EL (cell line): ENCODE measurements around the gene PPARD.
"Not testable (repeated sequence)": the region's sequence is repeated elsewhere in the genome, so short reads cannot be mapped to it uniquely, and the experiment has no call there.

Experiments used
- DNase-seq: peaks from one replicate; pipeline ENCODE4 v3.0.0-alpha.2; 2016

Gene PPARD

DNA sequence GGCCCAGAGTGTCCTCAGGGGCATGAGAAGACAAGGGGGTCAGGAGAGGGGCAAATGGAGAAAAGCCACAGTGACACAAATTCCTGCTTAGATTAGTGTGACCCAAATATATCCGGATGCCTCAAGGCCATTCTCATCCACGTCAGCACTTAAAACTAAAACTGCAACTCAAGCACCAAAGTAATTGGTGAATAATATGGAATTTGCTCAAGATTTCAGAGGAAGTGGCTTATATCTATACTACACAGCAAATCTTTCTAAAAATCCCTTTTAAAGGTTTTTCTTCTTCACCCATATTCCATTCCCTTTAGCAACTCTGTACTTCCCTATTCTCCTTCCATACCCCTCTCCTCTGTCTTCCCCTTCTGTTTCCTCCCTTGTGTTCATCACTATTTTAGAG, 29.6 kb upstream of the PPARD start:
- DNase-seq, result no peak

DNA sequence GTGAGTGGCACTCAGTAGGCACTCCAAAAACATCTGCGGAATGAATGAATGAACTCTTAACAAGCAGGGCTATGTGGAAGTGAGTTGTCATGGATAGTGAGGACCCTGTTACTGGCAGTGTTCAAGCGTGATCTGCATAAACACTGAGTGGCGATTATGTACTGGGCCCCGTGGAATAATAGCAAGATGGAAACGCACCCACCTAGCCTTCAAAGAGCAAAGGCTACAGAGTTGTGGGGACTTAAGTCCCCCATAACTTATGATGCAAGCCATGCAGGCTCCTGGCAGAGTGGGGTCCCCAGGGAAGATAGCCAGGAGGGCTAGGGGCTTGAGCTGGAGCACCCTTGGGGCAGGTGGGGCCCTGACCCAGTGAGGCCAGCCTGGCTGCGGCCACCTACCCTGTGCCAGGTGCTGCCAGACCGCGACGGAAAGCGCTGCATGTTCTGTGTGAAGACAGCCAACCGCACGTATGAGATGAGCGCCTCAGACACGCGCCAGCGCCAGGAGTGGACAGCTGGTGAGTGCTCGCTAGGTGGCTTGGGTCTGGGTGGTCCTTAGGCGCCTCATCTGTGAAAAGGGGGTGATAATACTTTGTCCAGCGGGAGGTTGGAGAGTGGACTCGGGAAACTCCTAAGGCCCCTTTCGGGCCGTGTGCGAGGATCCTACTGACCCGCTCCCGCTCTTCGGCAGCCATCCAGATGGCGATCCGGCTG, 24.7 kb upstream of the PPARD start:
- DNase-seq, result no peak

DNA sequence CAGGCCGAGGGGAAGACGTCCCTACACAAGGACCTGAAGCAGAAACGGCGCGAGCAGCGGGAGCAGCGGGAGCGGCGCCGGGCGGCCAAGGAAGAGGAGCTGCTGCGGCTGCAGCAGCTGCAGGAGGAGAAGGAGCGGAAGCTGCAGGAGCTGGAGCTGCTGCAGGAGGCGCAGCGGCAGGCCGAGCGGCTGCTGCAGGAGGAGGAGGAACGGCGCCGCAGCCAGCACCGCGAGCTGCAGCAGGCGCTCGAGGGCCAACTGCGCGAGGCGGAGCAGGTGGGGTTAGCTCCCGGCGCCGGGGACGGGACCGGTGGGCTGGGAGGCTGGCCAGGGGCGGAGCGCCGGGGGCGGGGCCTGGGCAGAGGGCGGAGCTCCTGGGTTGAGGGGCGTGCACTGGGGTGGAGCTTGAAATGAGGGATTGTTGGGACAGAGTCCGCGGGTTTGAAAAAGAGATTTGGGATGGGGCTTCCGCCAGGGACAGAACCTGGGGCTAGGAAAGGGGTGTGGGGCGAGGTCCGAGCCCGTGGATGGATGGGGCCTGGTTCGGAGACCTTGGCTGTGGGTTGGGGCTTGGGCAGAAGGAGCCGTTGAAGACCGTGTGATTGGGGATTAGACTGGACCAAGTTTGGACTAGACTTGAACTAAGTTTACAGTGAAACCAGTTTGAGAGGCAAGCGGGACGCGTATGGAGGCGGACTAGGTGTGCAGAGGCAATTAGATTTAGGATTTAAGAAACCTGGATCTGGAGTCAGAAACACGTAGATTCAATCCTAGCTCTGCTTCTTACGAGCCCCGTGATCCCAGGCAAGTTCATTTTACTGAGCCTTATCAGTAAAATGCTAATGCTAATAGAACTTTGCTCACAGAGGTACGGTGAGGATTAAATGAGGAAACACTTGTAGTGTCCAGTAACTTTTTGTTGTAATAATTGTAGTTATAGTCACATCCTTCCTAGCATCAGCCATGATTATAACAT, 23.9 kb upstream of the PPARD start:
- peak; percentile 87 for DNase-seq

DNA sequence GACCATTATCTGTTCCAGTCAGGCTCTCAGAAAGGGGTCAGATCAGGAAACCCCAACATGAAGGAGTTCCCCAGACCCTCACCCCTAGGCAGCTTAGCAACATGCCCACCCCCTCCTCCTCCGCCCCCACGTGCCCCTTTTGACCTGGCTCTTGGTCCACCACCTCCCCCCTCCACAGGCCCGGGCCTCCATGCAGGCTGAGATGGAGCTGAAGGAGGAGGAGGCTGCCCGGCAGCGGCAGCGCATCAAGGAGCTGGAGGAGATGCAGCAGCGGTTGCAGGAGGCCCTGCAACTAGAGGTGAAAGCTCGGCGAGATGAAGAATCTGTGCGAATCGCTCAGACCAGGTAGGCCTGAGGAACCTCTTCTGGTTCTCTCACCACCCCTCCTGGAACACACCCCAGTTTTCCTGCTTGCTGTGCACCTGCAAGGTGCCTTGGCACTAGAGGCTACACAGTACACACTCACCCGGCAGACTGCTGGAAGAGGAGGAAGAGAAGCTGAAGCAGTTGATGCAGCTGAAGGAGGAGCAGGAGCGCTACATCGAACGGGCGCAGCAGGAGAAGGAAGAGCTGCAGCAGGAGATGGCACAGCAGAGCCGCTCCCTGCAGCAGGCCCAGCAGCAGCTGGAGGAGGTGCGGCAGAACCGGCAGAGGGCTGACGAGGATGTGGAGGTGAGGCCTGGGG, 22.9 kb upstream of the PPARD start:
- no peak for DNase-seq

DNA sequence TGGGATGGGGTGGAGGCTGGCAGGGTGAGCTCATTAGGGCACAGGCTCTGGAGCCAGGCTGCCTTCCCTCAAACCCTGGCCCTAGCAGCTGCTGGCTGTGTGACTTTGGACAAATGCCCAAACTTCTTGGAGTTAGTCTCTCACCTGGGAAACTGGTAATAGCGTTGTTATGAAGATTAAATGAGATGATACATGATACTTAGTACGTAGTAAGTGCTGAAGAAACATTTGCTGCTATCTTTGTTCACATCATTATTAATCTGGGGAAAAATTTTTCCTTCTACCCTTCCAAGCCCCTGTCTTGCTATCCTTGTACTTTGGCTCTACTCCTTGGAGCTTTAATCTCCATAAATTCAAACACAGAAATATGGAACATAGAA, 22.3 kb upstream of the PPARD start:
- no peak for DNase-seq

DNA sequence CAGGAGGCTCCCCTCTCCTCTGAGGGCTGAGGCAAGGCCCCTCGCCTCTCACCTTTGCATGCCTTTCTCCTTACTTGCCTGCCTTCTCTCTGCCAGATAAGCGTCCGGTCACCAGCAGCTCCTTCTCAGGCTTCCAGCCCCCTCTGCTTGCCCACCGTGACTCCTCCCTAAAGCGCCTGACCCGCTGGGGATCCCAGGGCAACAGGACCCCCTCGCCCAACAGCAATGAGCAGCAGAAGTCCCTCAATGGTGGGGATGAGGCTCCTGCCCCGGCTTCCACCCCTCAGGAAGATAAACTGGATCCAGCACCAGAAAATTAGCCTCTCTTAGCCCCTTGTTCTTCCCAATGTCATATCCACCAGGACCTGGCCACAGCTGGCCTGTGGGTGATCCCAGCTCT, 21.3 kb upstream of the PPARD start:
- DNase-seq, result no peak

DNA sequence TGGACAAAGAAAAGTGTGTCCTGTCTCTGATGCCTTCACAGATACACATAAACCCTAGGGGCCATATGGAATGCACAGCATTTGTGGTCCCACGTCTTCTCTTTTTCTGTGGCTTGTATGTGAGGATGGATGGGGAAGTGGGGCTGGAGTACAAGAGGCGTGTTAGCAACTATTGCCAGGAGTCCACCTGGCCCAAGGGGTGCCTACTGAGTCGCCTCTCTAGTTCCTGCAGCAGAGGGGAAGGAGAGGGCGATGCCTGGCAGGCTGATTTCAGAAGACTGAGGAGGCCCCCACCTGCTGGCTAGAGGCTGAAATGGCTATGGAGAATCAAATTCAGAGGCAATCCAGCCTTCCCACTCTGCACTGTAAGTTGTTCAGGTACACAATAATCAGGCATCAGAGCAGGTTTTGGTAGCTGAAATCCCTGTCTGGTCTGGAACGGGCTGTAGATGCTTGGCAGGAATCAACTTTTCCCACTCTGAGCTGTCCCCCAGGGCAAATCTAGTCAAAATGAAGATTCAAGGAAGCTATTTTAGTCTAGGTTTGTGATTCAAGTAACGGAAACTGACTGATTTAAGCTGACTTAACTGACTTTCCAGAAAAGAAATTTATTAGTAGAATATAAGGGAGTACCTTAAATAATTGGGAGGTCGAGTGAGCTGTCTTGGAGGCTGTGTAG, 14.9 kb upstream of the PPARD start:
- peak; percentile 61 for DNase-seq

DNA sequence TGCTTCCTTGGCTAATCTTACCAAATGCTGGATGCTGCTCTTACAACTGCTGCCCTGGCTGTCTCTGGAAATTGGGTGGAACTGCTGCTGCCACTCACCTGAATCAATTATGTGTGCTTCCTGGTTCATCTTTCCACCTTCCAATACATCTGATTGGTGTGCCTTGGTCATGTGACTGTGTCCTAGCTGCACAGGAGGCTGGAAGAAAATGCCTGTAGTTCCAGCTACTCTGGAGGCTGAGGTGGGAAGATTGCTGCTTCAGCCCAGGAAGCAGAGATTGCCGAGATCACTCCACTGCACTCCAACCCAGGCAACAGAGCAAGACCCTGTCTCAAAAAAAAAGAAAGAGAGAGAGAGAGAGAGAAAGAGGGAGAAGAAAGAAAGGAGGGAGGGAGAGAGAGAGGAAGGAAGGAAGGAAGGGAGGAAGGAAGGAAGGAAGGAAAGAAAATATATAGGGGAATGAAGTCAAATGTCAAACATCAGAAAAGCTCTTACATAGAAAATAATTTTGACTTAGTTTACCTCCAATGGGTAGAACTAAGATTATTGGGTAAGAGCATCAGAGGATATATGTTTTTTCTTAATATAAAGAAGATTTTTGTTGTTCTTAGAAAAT, 14.1 kb upstream of the PPARD start:
- no peak for DNase-seq

DNA sequence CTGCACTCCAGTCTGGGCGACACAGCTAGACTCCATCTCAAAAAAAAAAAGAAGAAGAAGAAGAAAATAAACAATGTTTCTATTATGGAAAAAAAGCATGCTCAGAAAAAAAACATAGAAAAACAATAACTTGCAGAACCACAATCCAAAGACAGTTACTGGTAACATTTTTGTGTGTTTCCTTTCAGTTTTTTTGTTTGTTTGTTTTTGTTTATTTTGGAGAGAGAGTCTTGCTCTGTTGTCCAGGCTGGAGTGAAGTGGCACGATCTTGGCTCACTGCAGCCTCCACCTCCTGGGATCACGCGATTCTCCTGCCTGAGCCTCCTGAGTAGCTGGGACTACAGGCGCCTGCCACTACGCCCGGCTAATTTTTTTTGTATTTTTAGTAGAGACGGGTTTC, 13.4 kb upstream of the PPARD start:
- DNase-seq, result not testable (repeated sequence)

DNA sequence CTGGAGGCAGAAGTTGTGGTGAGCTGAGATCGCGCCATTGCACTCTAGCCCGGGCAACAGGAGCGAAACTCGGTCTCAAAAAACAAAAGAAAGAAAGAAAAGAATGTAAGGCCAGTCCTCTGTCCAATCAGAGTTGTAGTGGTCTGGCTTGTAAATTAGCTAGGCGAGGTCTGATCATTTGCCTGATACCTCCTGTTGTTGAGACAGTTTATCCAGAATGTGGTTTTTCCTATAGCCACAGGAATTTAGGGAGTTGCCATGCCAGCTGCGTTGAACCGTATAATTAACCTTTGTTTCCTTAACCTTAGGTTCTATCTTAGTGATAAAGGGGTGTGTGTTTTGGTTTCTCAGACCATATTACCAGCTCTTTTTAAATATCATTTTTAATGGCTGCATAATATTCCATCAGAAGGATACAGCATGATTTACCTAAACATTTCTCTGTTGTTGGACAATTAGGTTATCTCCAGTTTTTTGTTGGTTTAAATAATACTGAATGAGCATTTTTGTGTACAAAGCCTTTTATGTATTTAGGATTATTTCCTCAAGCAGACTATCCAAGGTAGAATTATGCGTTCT, 11.7 kb upstream of the PPARD start:
- DNase-seq, result no peak

DNA sequence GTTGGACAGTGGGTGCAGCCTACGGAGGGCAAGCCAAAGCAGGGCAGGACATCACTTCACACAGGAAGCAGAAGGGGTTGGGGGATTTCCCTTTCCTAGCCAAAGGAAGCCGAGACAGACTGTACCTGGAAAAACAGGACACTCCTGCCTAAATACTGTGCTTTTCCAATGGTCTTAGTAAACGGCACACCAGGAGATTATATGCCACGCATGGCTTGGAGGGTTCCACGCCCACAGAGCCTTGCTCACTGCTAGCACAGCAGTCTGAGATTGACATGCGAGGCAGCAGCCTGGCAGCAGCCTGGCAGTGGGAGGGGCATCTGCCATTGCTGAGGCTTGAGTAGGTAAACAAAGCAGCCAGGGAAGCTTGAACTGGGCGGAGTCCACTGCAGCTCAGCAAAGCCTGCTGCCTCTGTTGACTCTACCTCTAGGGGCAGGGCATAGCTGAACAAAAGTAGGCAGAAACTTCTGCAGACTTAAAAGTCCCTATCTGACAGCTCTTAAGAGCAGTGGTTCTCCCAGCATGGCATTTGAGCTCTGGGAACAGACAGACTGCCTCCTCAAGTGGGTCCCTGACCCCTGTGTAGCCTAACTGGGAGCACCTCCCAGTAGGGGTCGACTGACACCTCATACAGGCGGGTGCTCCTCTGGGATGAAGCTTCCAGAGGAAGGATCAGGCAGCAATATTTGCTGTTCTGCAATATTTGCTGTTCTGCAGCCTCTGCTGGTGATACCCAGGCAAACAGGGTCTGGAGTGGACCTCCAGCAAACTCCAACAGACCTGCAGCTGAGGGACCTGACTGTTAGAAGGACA, 10.1 kb upstream of the PPARD start:
- peak; percentile 15 for DNase-seq

DNA sequence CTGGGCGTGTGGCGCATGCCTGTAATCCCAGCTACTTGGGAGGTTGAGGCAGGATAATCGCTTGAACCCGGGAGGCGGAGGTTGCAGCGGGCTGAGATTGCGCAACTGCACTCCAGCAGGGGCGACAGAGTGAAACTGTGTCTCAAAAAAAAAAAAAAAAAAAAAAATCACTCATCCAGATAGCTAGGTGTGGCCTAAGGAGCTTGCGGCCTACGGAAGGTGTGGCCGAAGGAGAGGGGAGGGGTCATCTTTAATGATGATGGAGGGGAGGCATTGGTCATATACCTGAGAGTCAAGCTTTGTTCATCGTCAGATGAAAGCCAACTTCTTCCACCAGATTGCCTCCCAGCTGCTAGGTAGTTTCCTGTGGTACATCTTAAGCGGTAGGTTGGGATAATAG, 801 bp upstream of the PPARD start:
- no peak for DNase-seq

DNA sequence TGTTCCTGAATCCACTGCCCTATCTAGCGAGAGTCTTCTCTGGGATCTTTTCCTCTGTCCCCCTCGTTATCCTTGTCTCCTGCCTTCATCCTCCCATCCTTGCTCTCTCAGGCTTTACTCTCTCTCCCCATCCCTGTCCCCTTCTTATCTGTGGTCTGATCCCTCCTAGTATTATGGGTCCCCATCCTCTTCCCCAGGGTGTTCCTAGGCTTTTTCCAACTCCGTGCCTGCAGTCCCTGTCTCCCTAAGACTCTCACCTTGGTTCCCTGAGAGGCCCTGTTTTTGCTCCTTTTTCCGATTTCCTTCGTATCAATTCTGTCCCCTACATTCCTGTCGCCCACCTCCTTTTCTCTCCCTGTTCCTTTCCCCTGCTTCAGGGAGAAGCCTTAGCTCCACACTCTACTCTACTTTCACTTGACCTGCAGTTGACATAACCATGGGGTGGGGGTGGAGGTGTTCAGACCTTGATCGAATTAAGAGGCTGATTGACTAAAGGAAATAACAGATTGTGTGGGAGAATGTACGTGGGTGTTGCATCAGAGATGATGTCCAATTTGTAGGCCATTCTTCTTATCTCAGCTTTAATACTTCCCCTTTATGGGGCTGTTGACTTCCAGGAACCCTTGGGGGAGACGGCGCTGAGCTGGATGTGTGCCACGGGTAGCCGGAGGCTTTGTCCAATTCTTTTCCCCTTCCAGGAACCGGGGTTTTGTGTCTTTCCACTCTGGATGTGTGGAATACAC, 905 bp downstream of the PPARD start:
- DNase-seq, result peak; percentile 49

DNA sequence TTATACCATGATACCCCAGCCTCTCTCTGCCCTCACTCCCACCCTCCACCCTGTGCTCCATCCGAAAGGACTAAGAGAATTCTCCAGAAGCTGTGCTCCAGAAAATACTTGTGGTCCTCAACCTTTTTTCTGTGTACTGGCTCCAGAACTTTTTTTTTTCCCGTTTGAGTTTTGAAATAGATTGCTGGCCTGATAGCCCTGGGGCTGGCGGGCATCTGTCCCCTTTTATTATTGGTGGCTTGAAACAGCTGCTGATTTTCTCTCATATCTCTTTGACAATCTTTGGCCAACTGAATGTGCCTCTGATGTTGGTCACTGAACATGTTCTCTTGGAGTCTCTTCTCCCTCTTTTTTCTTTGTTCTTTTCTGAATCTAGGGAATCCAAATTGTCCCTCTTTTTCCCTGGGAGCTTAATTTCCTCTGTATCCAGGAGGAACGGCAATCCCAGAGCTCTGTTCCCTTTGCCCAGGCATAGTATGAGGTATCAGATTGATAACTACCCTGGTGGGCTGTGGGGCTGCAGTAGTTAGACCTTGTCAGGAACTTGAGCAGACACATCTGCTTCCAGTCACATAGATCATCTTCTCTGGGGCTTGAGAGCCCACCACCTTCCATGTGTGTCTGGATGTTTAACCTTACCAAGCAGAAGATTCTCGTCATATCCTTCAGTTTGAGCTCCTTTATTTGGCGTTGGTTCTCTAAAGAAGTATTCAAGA, 1.6 kb downstream of the PPARD start:
- no peak for DNase-seq

DNA sequence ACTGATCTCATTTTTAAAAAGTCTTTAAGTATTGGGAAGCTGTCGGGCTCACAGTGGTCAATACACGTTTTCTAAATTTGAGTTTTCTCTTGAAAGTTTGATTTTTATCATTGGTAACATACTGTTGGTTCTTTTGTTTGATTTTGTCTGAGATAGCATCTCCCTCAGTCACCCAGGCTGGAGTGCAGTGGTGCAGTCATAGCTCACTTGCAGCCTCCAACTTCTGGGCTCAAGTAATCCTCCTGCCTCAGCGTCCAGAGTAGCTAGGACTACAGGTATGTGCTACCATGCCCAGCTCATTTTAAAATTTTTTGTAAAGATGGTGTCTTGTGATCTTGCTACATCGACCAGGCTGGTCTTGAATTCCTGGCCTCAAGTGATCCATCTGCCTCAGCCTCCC, 9.1 kb downstream of the PPARD start:
- DNase-seq, result no peak

DNA sequence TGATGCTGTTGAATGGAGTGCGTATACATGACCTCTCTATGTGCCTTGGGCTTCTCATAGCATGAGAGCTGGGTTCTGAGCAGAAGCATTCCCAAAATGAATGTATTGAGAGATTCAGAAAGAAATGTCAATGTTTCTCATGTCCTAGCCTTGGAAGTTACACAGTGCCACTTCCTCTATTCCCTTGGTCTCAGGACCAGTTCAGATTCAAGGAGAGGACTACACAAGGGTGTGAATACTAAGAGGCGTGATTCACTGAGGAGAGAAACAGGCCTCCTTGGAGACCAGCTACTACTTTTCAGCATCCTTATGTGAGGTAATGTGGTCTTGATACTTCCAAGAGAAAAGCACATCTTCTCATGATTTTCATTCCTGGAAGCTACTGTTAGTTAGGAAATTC, 10.4 kb downstream of the PPARD start:
- no peak for DNase-seq

DNA sequence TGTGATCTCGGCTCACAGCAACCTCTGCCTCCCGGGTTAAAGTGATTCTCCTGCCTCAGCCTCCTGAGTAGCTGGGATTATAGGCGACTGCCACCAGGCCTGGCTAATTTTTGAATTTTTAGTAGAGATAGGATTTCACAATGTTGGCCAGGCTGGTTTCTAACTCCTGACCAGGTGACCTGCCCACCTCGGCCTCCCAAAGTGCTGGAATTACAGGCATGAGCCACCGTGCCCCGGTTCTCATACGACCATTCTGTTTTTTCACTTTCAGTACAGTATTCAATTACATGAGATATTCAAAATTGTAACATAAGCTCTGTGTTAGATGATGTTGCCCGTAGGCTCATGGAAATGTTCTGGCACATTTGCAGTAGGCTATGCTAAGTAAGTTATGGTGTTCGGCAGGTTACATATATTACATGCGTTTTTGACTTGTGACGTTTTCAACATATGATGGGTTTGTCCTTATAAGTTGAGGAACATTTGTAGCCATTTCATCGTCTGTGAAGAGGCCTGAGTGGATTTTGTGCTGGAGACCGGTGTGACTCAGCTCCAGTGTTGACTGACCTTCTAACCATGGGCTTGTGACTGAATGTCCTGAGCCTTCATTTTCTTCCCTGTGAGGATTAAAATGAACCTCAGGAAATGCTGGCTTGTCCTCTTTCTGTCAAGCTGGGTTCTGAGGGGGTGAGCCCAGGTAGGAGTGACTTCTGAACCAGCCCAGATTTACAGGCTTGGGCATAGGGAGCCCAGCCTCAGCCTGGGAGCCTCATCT, 12.2 kb downstream of the PPARD start:
- DNase-seq, result no peak

DNA sequence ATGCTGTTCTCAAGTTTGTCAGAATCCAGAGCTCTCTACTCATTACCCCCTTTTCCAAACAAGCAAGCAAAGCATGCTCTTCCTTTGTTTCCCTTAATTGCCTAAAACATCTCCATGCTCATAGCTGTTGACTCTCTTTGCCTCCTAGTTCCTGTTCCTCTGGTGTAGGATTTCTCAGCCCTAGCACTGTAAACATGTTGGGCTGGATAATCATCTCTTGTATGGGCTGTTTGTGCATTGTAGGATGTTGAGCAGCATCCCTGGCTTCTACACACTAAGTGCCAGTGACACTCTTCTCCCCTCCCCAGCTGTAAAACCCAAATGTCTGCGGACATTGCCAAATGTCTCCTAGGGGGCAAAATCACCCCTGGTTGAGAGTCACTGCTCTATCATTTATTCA, 14.0 kb downstream of the PPARD start:
- no peak for DNase-seq

DNA sequence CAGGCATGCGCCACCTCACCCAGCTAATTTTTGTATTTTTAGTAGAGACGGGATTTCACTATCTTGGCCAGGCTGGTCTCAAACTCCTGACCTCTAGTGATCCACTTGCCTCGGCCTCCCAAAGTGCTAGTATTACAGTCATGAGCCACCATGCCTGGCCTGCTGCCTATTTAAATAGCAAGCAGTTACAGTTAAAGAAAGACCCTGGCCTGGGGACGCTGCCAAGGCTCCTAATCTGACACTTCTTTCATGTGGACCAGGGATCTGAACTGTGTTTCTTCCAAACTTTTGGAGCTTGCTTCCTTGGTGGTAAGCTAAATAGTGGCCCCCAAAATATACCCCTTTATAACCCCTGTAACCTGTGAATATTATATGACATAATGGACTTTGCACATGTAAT, 15.3 kb downstream of the PPARD start:
- DNase-seq, result no peak
